Thyroid gland (tissue), 4 donors: ENCODE results near the gene NRXN2.

ENCODE experiments used
- CTCF ChIP-seq, 6 experiments: fragments of 200-600 bp in 3 of 6; fragments of 450-650 bp in 3 of 6; sonication (generic) in 3 of 6; IDR thresholded peaks; one replicate each; pipeline ENCODE4 v1.5.1; 2016 to 2019; ENCODE audit warnings: antibody characterized with exemption in 6 of 6, mild to moderate bottlenecking in 2 of 6, inconsistent platforms in 1 of 6, moderate library complexity in 1 of 6
- POLR2A ChIP-seq, 2 donors: fragments of 450-650 bp; IDR thresholded peaks; one replicate each; pipeline ENCODE4 v1.6.1; 2017; ENCODE audit warnings: antibody characterized with exemption in 2 of 2, mild to moderate bottlenecking in 2 of 2, moderate library complexity in 1 of 2

DNA sequence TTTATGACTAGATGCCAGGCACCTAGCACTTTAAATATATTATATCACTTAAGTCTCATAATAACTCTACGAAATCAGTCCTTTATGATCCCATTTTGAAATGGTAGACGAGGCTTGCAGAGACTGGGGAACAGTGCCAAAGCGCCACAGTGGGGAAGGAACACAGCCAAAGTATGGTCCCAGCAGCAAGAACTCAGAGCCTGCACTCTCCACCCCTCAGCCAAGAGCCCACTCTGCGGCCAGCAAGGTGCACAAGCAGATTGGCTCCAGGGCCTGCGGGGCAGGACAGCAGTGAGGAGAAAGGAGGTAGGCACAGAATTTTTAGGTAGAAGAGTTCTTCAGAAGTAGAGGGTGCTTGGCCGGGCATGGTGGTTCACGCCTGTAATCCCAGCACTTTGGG, 61.4 kb downstream of the NRXN2 start:
- TF ChIP-seq CTCF (IDR thresholded peaks at IDR 0.05) (no peak), POLR2A (IDR thresholded peaks at IDR 0.05) (no peak)
